ENCODE data around the gene DGKZ.

Gene DGKZ

GRCh38 chr11:46348566-46349401, 1.5 kb downstream of the DGKZ start:
- no peak for TF ChIP-seq TARDBP (IDR thresholded peaks at IDR 0.05)
- no peak for TF ChIP-seq NFRKB (IDR thresholded peaks at IDR 0.05)
- no peak for TF ChIP-seq L3MBTL2 (conservative IDR thresholded peaks at IDR 0.05)
- no peak for TF ChIP-seq ELF4 (IDR thresholded peaks at IDR 0.05)
- TF ChIP-seq ZNF384 (IDR thresholded peaks at IDR 0.05): no peak
- TF ChIP-seq LEF1 (IDR thresholded peaks at IDR 0.05; ENCODE audit: borderline replicate concordance): no peak
- no peak for TF ChIP-seq BHLHE40 (IDR thresholded peaks at IDR 0.05; ENCODE audit: borderline replicate concordance)
- TF ChIP-seq, protein P1, sequence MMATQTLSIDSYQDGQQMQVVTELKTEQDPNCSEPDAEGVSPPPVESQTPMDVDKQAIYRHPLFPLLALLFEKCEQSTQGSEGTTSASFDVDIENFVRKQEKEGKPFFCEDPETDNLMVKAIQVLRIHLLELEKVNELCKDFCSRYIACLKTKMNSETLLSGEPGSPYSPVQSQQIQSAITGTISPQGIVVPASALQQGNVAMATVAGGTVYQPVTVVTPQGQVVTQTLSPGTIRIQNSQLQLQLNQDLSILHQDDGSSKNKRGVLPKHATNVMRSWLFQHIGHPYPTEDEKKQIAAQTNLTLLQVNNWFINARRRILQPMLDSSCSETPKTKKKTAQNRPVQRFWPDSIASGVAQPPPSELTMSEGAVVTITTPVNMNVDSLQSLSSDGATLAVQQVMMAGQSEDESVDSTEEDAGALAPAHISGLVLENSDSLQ (IDR thresholded peaks at IDR 0.05): no peak
- no peak for TF ChIP-seq FOXA1 (IDR thresholded peaks at IDR 0.05)
- no peak for DNase-seq (ENCODE audit: extremely low spot score)
- POLR2A ChIA-PET: interaction anchor here (0.5 to 2.1 kb wide), 6 partner anchors 10 to 106 kb away, joined by 3 to 10 read pairs (median 4); no protein-coding TSS in a partner anchor
- CTCF ChIA-PET: interaction anchor here (0.8 to 2.6 kb wide), 2 partner anchors 12 to 34 kb away, joined by 4 to 10 read pairs; no protein-coding TSS in a partner anchor

- ChIA-PET POLR2A (interaction anchor here (1.3 to 1.7 kb wide), 2 partner anchors 10 to 107 kb away, joined by 3 to 7 read pairs; no protein-coding TSS in a partner anchor), CTCF (interaction anchor here (1.6 to 2.2 kb wide), 2 partner anchors 10 to 15 kb away, joined by 11 to 14 read pairs; no protein-coding TSS in a partner anchor)
- TF ChIP-seq CTBP1 (IDR thresholded peaks at IDR 0.05; ENCODE audit: borderline replicate concordance) (no peak), ELF4 (IDR thresholded peaks at IDR 0.05) (no peak), ARNT (IDR thresholded peaks at IDR 0.05) (no peak), L3MBTL2 (conservative IDR thresholded peaks at IDR 0.05) (no peak), SP1 (IDR thresholded peaks at IDR 0.05) (no peak), BHLHE40 (IDR thresholded peaks at IDR 0.05; ENCODE audit: borderline replicate concordance) (no peak)
- no peak for DNase-seq (ENCODE audit: extremely low spot score)
Measured at GRCh38 chr11:46350695-46351094, 3.4 kb downstream of the DGKZ start.

DNA sequence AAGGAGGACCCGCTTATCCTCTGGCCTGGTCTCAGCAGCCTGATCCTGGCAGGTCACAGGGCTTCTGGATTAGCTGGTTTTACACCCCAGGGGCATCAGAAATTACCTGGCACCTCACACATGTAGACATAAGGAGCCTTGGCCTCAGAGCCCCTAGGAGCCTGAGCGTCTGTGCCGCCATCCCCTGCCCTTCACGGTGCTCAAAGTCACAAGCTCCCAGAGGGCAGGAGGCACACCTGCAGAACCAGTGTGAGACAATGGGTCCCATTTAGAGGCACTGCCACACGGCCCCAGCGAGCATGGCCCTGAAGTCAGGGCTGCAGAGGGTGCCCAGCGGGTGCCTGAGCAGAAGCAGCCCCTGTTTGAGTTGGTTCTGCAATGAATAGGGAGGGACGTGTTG, 3.9 kb downstream of the DGKZ start:
- no peak for TF ChIP-seq TARDBP (IDR thresholded peaks at IDR 0.05)
- TF ChIP-seq, protein P1 (IDR thresholded peaks at IDR 0.05): no peak
- TF ChIP-seq SP1 (IDR thresholded peaks at IDR 0.05): no peak
- TF ChIP-seq SUZ12 (IDR thresholded peaks at IDR 0.05): no peak
- no peak for TF ChIP-seq CTBP1 (IDR thresholded peaks at IDR 0.05; ENCODE audit: borderline replicate concordance)
- TF ChIP-seq ELF4 (IDR thresholded peaks at IDR 0.05): no peak
- TF ChIP-seq ZNF384 (IDR thresholded peaks at IDR 0.05): no peak
- TF ChIP-seq HDGF (IDR thresholded peaks at IDR 0.05; ENCODE audit: borderline replicate concordance): no peak
- no peak for TF ChIP-seq FOXA1 (IDR thresholded peaks at IDR 0.05)
- TF ChIP-seq FOXK2 (IDR thresholded peaks at IDR 0.05): no peak
- no peak for TF ChIP-seq NFRKB (IDR thresholded peaks at IDR 0.05)
- TF ChIP-seq L3MBTL2 (conservative IDR thresholded peaks at IDR 0.05): no peak
- TF ChIP-seq FOXM1 (IDR thresholded peaks at IDR 0.05; ENCODE audit: borderline replicate concordance): no peak
- TF ChIP-seq ARNT (IDR thresholded peaks at IDR 0.05): no peak
- TF ChIP-seq BHLHE40 (IDR thresholded peaks at IDR 0.05; ENCODE audit: borderline replicate concordance): no peak
- no peak for TF ChIP-seq LEF1 (IDR thresholded peaks at IDR 0.05; ENCODE audit: borderline replicate concordance)
- ChIA-PET POLR2A (no interaction called here), CTCF (interaction anchor here (0.6 to 2.2 kb wide), 7 partner anchors 10 to 953 kb away, joined by 3 to 14 read pairs (median 6); no protein-coding TSS in a partner anchor)
- DNase-seq (ENCODE audit: extremely low spot score): no peak

- ChIA-PET POLR2A (interaction anchor here (0.9 to 1.6 kb wide), 4 partner anchors 10 to 108 kb away, joined by 3 to 7 read pairs (median 4); no protein-coding TSS in a partner anchor), CTCF (interaction anchor here (0.6 to 2.2 kb wide), 15 partner anchors 9 to 952 kb away, joined by 3 to 30 read pairs (median 5); partner anchors contain the start of gene CHRM4)
- DNase-seq (ENCODE audit: extremely low spot score): no peak
- TF ChIP-seq SP1 (IDR thresholded peaks at IDR 0.05): no peak
- TF ChIP-seq FOXM1 (IDR thresholded peaks at IDR 0.05; ENCODE audit: borderline replicate concordance): no peak
- no peak for TF ChIP-seq ELF4 (IDR thresholded peaks at IDR 0.05)
- TF ChIP-seq, protein P1 (IDR thresholded peaks at IDR 0.05): no peak
- no peak for TF ChIP-seq SUZ12 (IDR thresholded peaks at IDR 0.05)
- no peak for TF ChIP-seq CTBP1 (IDR thresholded peaks at IDR 0.05; ENCODE audit: borderline replicate concordance)
- TF ChIP-seq FOXA1 (IDR thresholded peaks at IDR 0.05): no peak
- no peak for TF ChIP-seq ZNF384 (IDR thresholded peaks at IDR 0.05)
- no peak for TF ChIP-seq TARDBP (IDR thresholded peaks at IDR 0.05)
- TF ChIP-seq ARNT (IDR thresholded peaks at IDR 0.05): no peak
- TF ChIP-seq L3MBTL2 (conservative IDR thresholded peaks at IDR 0.05): no peak
- no peak for TF ChIP-seq NFRKB (IDR thresholded peaks at IDR 0.05)
- no peak for TF ChIP-seq BHLHE40 (IDR thresholded peaks at IDR 0.05; ENCODE audit: borderline replicate concordance)
- no peak for TF ChIP-seq LEF1 (IDR thresholded peaks at IDR 0.05; ENCODE audit: borderline replicate concordance)
- no peak for TF ChIP-seq FOXK2 (IDR thresholded peaks at IDR 0.05)
Measured at GRCh38 chr11:46351606-46352005, 4.3 kb downstream of the DGKZ start.

DNA sequence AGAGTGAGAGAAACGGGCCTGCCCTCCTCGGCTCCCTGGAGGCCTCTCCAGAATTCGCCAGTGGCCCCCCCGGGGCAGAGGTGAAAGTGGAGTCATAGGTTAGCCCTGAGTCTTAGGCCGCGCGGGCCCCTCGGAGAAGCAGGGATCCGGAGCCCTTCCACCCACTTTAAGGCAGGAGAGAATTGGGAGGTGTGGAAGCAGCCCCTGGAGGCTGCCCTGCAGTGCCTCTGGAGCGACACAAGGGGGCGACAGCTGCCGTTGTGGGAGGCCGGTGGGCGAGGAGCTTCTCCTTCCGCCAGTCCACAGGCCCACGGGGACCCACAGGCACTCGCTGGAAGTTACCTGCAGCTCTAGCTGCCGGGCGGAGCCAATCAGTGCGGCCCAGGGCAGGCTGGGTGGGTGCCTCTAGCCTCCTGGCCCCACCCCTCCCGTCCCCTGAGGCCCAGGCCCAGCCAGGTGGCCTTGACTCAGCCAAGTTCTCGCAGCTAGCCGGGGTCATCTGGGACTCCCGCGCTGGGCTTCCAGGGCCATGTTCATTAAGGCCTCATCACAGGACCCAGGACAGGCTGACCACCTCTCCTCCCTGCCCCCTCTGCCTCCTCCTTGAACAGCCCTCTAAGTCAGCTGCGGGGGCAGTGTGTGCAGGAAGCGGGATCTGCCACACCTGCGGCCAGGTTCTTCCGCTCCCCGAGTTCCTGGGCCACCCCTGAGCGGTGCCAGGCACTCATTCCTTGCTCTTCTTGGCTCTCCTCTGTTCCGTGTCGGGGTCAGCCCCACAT, 5.0 kb downstream of the DGKZ start:
- peak; percentile 79 for DNase-seq (ENCODE audit: extremely low spot score)
- TF ChIP-seq FOXK2 (IDR thresholded peaks at IDR 0.05) (no peak), HDGF (IDR thresholded peaks at IDR 0.05; ENCODE audit: borderline replicate concordance) (0 out of 2 replicates have a peak, but pooled peaks have one; percentile 25), FOXA1 (IDR thresholded peaks at IDR 0.05) (no peak)
- ChIA-PET POLR2A (interaction anchor here (0.9 to 1.6 kb wide), 4 partner anchors 9 to 109 kb away, joined by 3 to 7 read pairs (median 4); no protein-coding TSS in a partner anchor), CTCF (interaction anchor here (0.7 to 2.2 kb wide), 17 partner anchors 9 to 266 kb away, joined by 3 to 30 read pairs (median 5); partner anchors contain the start of genes ATG13 and CHRM4)

Data from HEK293T (cell line).